K562 (cell line): Measurements from ENCODE around the gene ANKRD12. TPM values are rescaled to one million over a fixed set of nuclear protein-coding genes. Genes with fewer than 3 reads are reported as not detected.

ENCODE experiments used
- ARID3A ChIP-seq: IDR thresholded peaks from 2 replicates; pipeline ENCODE4 v1.6.1; 2012; ENCODE audit warnings: low read depth, low read length, improper control_type of control experiment, borderline replicate concordance
- ATF6 ChIP-seq: sonication (generic); formaldehyde crosslinking; IDR thresholded peaks from 2 replicates; pipeline ENCODE4 v1.4.0; 2020; ENCODE audit warnings: mild to moderate bottlenecking, missing genetic modification reagents
- BCL6 ChIP-seq: fragments of 250-450 bp; sonication (Bioruptor Pico); IDR thresholded peaks from 2 replicates; pipeline ENCODE4 v1.4.0; 2020
- EZH2 ChIP-seq: IDR thresholded peaks from 2 replicates; pipeline ENCODE4 v1.6.1; 2012; ENCODE audit warnings: low read depth, mild to moderate bottlenecking, inconsistent platforms, low read length, borderline replicate concordance
- HIVEP1 ChIP-seq: fragments of 250-450 bp; sonication (Bioruptor Pico); IDR thresholded peaks from 2 replicates; pipeline ENCODE4 v1.4.0; 2020; ENCODE audit warnings: mild to moderate bottlenecking
- HMBOX1 ChIP-seq: sonication (generic); IDR thresholded peaks from 2 replicates; pipeline ENCODE4 v1.6.1; 2016
- HMGN3 ChIP-seq: IDR thresholded peaks from 2 replicates; pipeline ENCODE4 v1.6.1; 2011; ENCODE audit warnings: borderline replicate concordance, low read depth, mild to moderate bottlenecking, mixed read lengths, low read length; ENCODE audit not compliant: insufficient read length; ENCODE audit errors: extremely low read depth
- KAT8 ChIP-seq: fragments of 450-650 bp; IDR thresholded peaks from 2 replicates; pipeline ENCODE4 v1.6.1; 2016; ENCODE audit warnings: low read depth, mild to moderate bottlenecking
- KLF6 ChIP-seq: fragments of 250-450 bp; sonication (Bioruptor Pico); IDR thresholded peaks from 2 replicates; pipeline ENCODE4 v1.4.0; 2020; ENCODE audit warnings: mild to moderate bottlenecking, moderate library complexity, borderline replicate concordance
- LARP7 ChIP-seq: fragments of 450-650 bp; IDR thresholded peaks from 2 replicates; pipeline ENCODE4 v1.6.1; 2016
- MTA3 ChIP-seq: fragments of 450-650 bp; formaldehyde crosslinking; IDR thresholded peaks from 2 replicates; pipeline ENCODE4 v1.6.1; 2017; ENCODE audit warnings: mild to moderate bottlenecking, borderline replicate concordance
- NFIX ChIP-seq: fragments of 250-450 bp; sonication (Bioruptor Pico); IDR thresholded peaks from 2 replicates; pipeline ENCODE4 v1.4.0; 2020; ENCODE audit warnings: low read depth, mild to moderate bottlenecking, moderate library complexity
- PHB2 ChIP-seq: fragments of 450-650 bp; IDR thresholded peaks from 2 replicates; pipeline ENCODE4 v1.6.1; 2017; ENCODE audit warnings: low read depth
- PPARD ChIP-seq: fragments of 250-450 bp; sonication (Bioruptor Pico); IDR thresholded peaks from 2 replicates; pipeline ENCODE4 v1.8.0; 2022; ENCODE audit warnings: inconsistent platforms, mild to moderate bottlenecking, moderate library complexity
- RFX7 ChIP-seq: fragments of 250-450 bp; sonication (Bioruptor Pico); IDR thresholded peaks from 2 replicates; pipeline ENCODE4 v1.5.1; 2021; ENCODE audit warnings: mild to moderate bottlenecking
- SLC30A9 ChIP-seq: fragments of 250-450 bp; sonication (Bioruptor Pico); IDR thresholded peaks from 2 replicates; pipeline ENCODE4 v1.8.0; 2022; ENCODE audit warnings: mild to moderate bottlenecking, moderate library complexity
- SMC3 ChIP-seq: conservative IDR thresholded peaks from 2 replicates; pipeline ENCODE4 v1.6.1; 2011; ENCODE audit warnings: low read depth, low read length, improper control_type of control experiment; ENCODE audit not compliant: insufficient read depth
- TSC22D4 ChIP-seq: fragments of 450-650 bp; IDR thresholded peaks from 2 replicates; pipeline ENCODE4 v1.6.1; 2016; ENCODE audit warnings: missing genetic modification characterization, missing biosample characterization, control low read depth
- U2AF2 ChIP-seq: fragments of 200-400 bp; formaldehyde crosslinking; optimal IDR thresholded peaks from 2 replicates; pipeline ENCODE3; 2017; ENCODE audit warnings: low read depth, mild to moderate bottlenecking, low read length
- USF2 ChIP-seq: sonication (generic); formaldehyde crosslinking; IDR thresholded peaks from 2 replicates; pipeline ENCODE4 v1.5.0; 2020; ENCODE audit warnings: missing genetic modification reagents
- ZNF212 ChIP-seq: fragments of 450-650 bp; formaldehyde crosslinking; IDR thresholded peaks from 2 replicates; pipeline ENCODE4 v1.4.0; 2020; ENCODE audit warnings: mild to moderate bottlenecking
- ZNF3 ChIP-seq: fragments of 250-450 bp; sonication (Bioruptor Pico); IDR thresholded peaks from 2 replicates; pipeline ENCODE4 v1.5.0; 2021; ENCODE audit warnings: mild to moderate bottlenecking, moderate library complexity
- ZNF408 ChIP-seq: fragments of 250-450 bp; sonication (Bioruptor Pico); IDR thresholded peaks from 2 replicates; pipeline ENCODE4 v1.4.0; 2020; ENCODE audit warnings: low read depth, mild to moderate bottlenecking, moderate library complexity
- ZNF583 ChIP-seq: fragments of 250-450 bp; sonication (Bioruptor Pico); IDR thresholded peaks from 2 replicates; pipeline ENCODE4 v1.4.0; 2020
- ZNF76 ChIP-seq: fragments of 250-450 bp; sonication (Bioruptor Pico); IDR thresholded peaks from 2 replicates; pipeline ENCODE4 v1.4.0; 2020; ENCODE audit warnings: mild to moderate bottlenecking, moderate library complexity, borderline replicate concordance
- ZNF79 ChIP-seq: fragments of 250-450 bp; sonication (Bioruptor Pico); IDR thresholded peaks from 2 replicates; pipeline ENCODE4 v1.4.0; 2020; ENCODE audit warnings: low read depth, mild to moderate bottlenecking, moderate library complexity
- polyA plus RNA-seq, 8 experiments: library from polyadenylated mRNA; depleted of rRNA in 4 of 8; stranded (reverse) in 5 of 8; unstranded in 3 of 8; fragments of >200 nt; fragmentation: Nextera tagmentation in 2 of 8; fragmentation: Illumina TruSeq in 1 of 8; extraction: Ambion mirVana in 2 of 8; extraction: Trizol in 1 of 8; gene quantifications; 2 replicates each; pipeline versions ENCODE4 v1.2.1 to v1.2.3, GENCODE V29; 2011 to 2014; ENCODE audit warnings: inconsistent platforms in 1 of 8, missing spikeins in 1 of 8
- total RNA-seq, 7 experiments: library from RNA; depleted of rRNA in 6 of 7; stranded (reverse); fragments of >200 nt in 6 of 7; fragmentation: Illumina TruSeq in 2 of 7; extraction: Trizol in 2 of 7; gene quantifications; 2 replicates each; pipeline versions ENCODE4 v1.2.1 to v1.2.3, GENCODE V29; 2011 to 2021; ENCODE audit warnings: low replicate concordance in 1 of 7

The ANKRD12 gene
- total and polyA plus RNA-seq, 9 of the 15 experiments (the other 6 are each of a cell fraction or from before 2014, with no cell fraction given), result 6.6 to 28.2 (median 16.0) TPM

- TF ChIP-seq KAT8 (no peak), TSC22D4 (tag) (no peak), ZNF212 (CRISPR knock-in tag) (peak; percentile 29; the same call in 1 of the 2 replicates), ZNF76 (peak; percentile 81; the same call in 1 of the 2 replicates), ZNF583 (CRISPR knock-in tag) (no peak), KLF6 (peak; percentile 87; the same call in 1 of the 2 replicates), HMBOX1 (no peak), LARP7 (no peak), EZH2 (no peak), NFIX (CRISPR knock-in tag) (peak; percentile 91), HIVEP1 (0 out of 2 replicates have a peak, but pooled peaks have one; percentile 40), ZNF3 (0 out of 2 replicates have a peak, but pooled peaks have one; percentile 58), ZNF408 (peak; percentile 96), SMC3 (no peak), ZNF79 (CRISPR knock-in tag) (0 out of 2 replicates have a peak, but pooled peaks have one; percentile 70), HMGN3 (no peak), PHB2 (no peak), RFX7 (CRISPR knock-in tag) (peak; percentile 80; the same call in 1 of the 2 replicates), USF2 (CRISPR knock-in tag) (no peak), MTA3 (no peak), U2AF2 (no peak), ATF6 (no peak), SLC30A9 (peak; percentile 94), PPARD (peak; percentile 91), ARID3A (no peak), BCL6 (CRISPR knock-in tag) (peak; percentile 77)
Observed at GRCh38 chr18:9259173-9259572, 122.6 kb downstream of the ANKRD12 start (continued).
